Measurements from ENCODE around the gene WBP2. TPM values are rescaled to one million over a fixed set of nuclear protein-coding genes. Genes with fewer than 3 reads are reported as not detected.

The WBP2 gene
- total and polyA plus RNA-seq, 9 of the 15 experiments (the other 6 are each of a cell fraction or from before 2014, with no cell fraction given) = 2.2 to 74.3 (median 20.0) TPM

- TF ChIP-seq, protein P1, sequence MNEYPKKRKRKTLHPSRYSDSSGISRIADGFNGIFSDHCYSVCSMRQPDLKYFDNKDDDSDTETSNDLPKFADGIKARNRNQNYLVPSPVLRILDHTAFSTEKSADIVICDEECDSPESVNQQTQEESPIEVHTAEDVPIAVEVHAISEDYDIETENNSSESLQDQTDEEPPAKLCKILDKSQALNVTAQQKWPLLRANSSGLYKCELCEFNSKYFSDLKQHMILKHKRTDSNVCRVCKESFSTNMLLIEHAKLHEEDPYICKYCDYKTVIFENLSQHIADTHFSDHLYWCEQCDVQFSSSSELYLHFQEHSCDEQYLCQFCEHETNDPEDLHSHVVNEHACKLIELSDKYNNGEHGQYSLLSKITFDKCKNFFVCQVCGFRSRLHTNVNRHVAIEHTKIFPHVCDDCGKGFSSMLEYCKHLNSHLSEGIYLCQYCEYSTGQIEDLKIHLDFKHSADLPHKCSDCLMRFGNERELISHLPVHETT (CRISPR knock-in tag; conservative IDR thresholded peaks at IDR 0.05 in 1 of 2, IDR thresholded peaks at IDR 0.05 in 1 of 2) = peak in 1 of 2 experiments; percentile 75; a peak in 1 of 4 replicates
- peak; percentile 81 to 86; a peak in 3 of 4 replicates for TF ChIP-seq MAZ (CRISPR knock-in tag; conservative IDR thresholded peaks at IDR 0.05 in 1 of 2, IDR thresholded peaks at IDR 0.05 in 1 of 2)
- TF ChIP-seq E2F6 (IDR thresholded peaks at IDR 0.05; ENCODE audit: borderline replicate concordance in 1 of 2, extremely low read depth in 1 of 2, insufficient read depth in 1 of 2, insufficient read length in 1 of 2, low read depth in 1 of 2, low read length in 1 of 2, poor library complexity in 1 of 2, severe bottlenecking in 1 of 2) = peak; percentile 63 to 75
- no peak for TF ChIP-seq XRCC5 (IDR thresholded peaks at IDR 0.05; ENCODE audit: low read depth, low read length)
- no peak for TF ChIP-seq SRSF7 (optimal IDR thresholded peaks at IDR 0.05; ENCODE audit: low read depth, low read length)
- TF ChIP-seq FOXM1 (IDR thresholded peaks at IDR 0.05; ENCODE audit: low read depth) = no peak
- no peak for TF ChIP-seq FOXM1 (CRISPR knock-in tag; IDR thresholded peaks at IDR 0.05; ENCODE audit: low read depth)
- TF ChIP-seq ETV5 (CRISPR knock-in tag; IDR thresholded peaks at IDR 0.05; ENCODE audit: low read depth) = peak; percentile 57; the same call in 1 of the 2 replicates
- peak; percentile 36; the same call in 1 of the 2 replicates for TF ChIP-seq NFIC (IDR thresholded peaks at IDR 0.05)
- peak; percentile 53 for TF ChIP-seq FIP1L1 (IDR thresholded peaks at IDR 0.05; ENCODE audit: low read depth, low read length, poor library complexity, severe bottlenecking)
- peak; percentile 98 for TF ChIP-seq GATAD2B (IDR thresholded peaks at IDR 0.05; ENCODE audit: borderline replicate concordance)
- TF ChIP-seq, protein P2, sequence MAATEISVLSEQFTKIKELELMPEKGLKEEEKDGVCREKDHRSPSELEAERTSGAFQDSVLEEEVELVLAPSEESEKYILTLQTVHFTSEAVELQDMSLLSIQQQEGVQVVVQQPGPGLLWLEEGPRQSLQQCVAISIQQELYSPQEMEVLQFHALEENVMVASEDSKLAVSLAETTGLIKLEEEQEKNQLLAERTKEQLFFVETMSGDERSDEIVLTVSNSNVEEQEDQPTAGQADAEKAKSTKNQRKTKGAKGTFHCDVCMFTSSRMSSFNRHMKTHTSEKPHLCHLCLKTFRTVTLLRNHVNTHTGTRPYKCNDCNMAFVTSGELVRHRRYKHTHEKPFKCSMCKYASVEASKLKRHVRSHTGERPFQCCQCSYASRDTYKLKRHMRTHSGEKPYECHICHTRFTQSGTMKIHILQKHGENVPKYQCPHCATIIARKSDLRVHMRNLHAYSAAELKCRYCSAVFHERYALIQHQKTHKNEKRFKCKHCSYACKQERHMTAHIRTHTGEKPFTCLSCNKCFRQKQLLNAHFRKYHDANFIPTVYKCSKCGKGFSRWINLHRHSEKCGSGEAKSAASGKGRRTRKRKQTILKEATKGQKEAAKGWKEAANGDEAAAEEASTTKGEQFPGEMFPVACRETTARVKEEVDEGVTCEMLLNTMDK (IDR thresholded peaks at IDR 0.05; ENCODE audit: borderline replicate concordance, insufficient read depth, low read depth, low read length, poor library complexity, severe bottlenecking) = peak; percentile 52
- TF ChIP-seq, protein P3, sequence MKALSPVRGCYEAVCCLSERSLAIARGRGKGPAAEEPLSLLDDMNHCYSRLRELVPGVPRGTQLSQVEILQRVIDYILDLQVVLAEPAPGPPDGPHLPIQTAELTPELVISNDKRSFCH (CRISPR knock-in tag; IDR thresholded peaks at IDR 0.05) = no peak
- TF ChIP-seq, protein P3 (tag; IDR thresholded peaks at IDR 0.05) = 0 out of 2 replicates have a peak, but pooled peaks have one; percentile 25
- TF ChIP-seq CSDE1 (IDR thresholded peaks at IDR 0.05) = no peak
- TF ChIP-seq MYBL2 (IDR thresholded peaks at IDR 0.05; ENCODE audit: low read depth) = no peak
- TF ChIP-seq MYBL2 (CRISPR knock-in tag; IDR thresholded peaks at IDR 0.05; ENCODE audit: borderline replicate concordance) = no peak
- 0 out of 2 replicates have a peak, but pooled peaks have one; percentile 49 for TF ChIP-seq THAP7 (CRISPR knock-in tag; IDR thresholded peaks at IDR 0.05)
- TF ChIP-seq KLF16 (IDR thresholded peaks at IDR 0.05) = peak; percentile 51; the same call in 1 of the 2 replicates
Observed at GRCh38 chr17:75896415-75897159, 41.5 kb upstream of the WBP2 start, which contains the start of gene TRIM65 (continued).

Data from K562 (cell line).